Prostate gland (tissue), 2 donors: ENCODE data around the gene PANX2.

Experiments used
- CTCF ChIP-seq, 4 experiments: fragments of 200-600 bp in 2 of 4; fragments of 450-650 bp in 2 of 4; sonication (generic) in 2 of 4; IDR thresholded peaks; 1 replicate in 3 of 4; 2 replicates in 1 of 4; pipeline ENCODE4 v1.5.1; 2016 to 2019; ENCODE audit warnings: antibody characterized with exemption in 4 of 4, mild to moderate bottlenecking in 2 of 4, moderate library complexity in 2 of 4
- POLR2A ChIP-seq: fragments of 450-650 bp; IDR thresholded peaks from one replicate; pipeline ENCODE4 v1.6.1; 2016; ENCODE audit warnings: antibody characterized with exemption, mild to moderate bottlenecking
- POLR2AphosphoS5 ChIP-seq: sonication (generic); formaldehyde crosslinking; IDR thresholded peaks from one replicate; pipeline ENCODE4 v1.6.1; 2017; ENCODE audit warnings: antibody characterized with exemption

GRCh38 chr22:50151571-50152537 is 18.7 kb upstream of the PANX2 start:
- TF ChIP-seq CTCF (IDR thresholded peaks at IDR 0.05): no peak
- no peak for TF ChIP-seq POLR2AphosphoS5
- no peak for TF ChIP-seq POLR2A
